Adrenal gland (tissue), 12 donors: Measurements from ENCODE around the gene ELOA. TPM values are rescaled to one million over a fixed set of nuclear protein-coding genes. Genes with fewer than 3 reads are reported as not detected.
"Not testable (repeated sequence)": the region's sequence is repeated elsewhere in the genome, so short reads cannot be mapped to it uniquely, and the experiment has no call there.

Experiments used
- DNase-seq, 7 donors: peaks; one replicate each; pipeline ENCODE4 v3.0.0-alpha.2; 2019 to 2020
- H3K27ac ChIP-seq, 5 donors: fragments of 200-600 bp; sonication (generic) in 4 of 5; 1 replicate in 3 of 5; 2 replicates in 2 of 5; pipeline versions ENCODE4 v1.5.1 to v1.8.0; 2016 to 2020; ENCODE audit warnings: mild to moderate bottlenecking in 1 of 5
- H3K27me3 ChIP-seq: fragments of 200-600 bp; 2 replicates; pipeline ENCODE4 v1.8.0; 2021
- H3K36me3 ChIP-seq, 2 donors: fragments of 200-600 bp; replicated peaks in 1 of 2; 1 replicate in 1 of 2; 2 replicates in 1 of 2; pipeline versions ENCODE4 v1.5.1 to v1.8.0; 2018 to 2022
- H3K4me1 ChIP-seq, 2 donors: fragments of 200-600 bp; replicated peaks in 1 of 2; 1 replicate in 1 of 2; 2 replicates in 1 of 2; pipeline versions ENCODE4 v1.5.1 to v1.8.0; 2018 to 2021
- H3K4me3 ChIP-seq, 4 donors: fragments of 200-600 bp; sonication (generic) in 3 of 4; one replicate each; pipeline ENCODE4 v1.5.1; 2016 to 2018
- H3K9me3 ChIP-seq, 3 donors: fragments of 200-600 bp; sonication (generic) in 1 of 3; replicated peaks in 1 of 3; 1 replicate in 2 of 3; 2 replicates in 1 of 3; pipeline versions ENCODE4 v1.5.1 to v1.8.0; 2016 to 2021
- CTCF ChIP-seq, 6 experiments: fragments of 450-650 bp in 4 of 6; fragments of 200-600 bp in 2 of 6; sonication (generic) in 1 of 6; IDR thresholded peaks; 1 replicate in 5 of 6; 2 replicates in 1 of 6; pipeline versions ENCODE4 v1.5.1 to v1.8.0; 2016 to 2021; ENCODE audit warnings: antibody characterized with exemption in 6 of 6, mild to moderate bottlenecking in 2 of 6, moderate library complexity in 1 of 6
- POLR2A ChIP-seq, 2 donors: fragments of 450-650 bp; IDR thresholded peaks; one replicate each; pipeline ENCODE4 v1.6.1; 2017; ENCODE audit warnings: antibody characterized with exemption in 2 of 2, mild to moderate bottlenecking in 2 of 2, moderate library complexity in 1 of 2
- WGBS, 4 donors: extraction: QIAGEN DNeasy Blood & Tissue Kit in 2 of 4; methylation state at CpG; one replicate each; pipeline versions ENCODE4 v1.1.5 to v1.1.7; 2013 to 2017; 5-methylcytosine and 5-hydroxymethylcytosine counted together
- intact Hi-C, 2 donors: fragments of 100-400 bp; cut with DNase I; formaldehyde crosslinking; loops; one replicate each; pipeline versions ENCODE4 v1.14.1 to v1.15.0; 2022 to 2023
- polyA plus RNA-seq, 3 donors: library from polyadenylated mRNA; stranded (reverse); fragments of 200-250 nt in 2 of 3; fragments of 350-450 nt in 1 of 3; fragmentation: Illumina TruSeq in 1 of 3; extraction: RNeasy Lipid Tissue Mini Kit (QIAGEN cat#74804) in 1 of 3; gene quantifications; one replicate each; pipeline ENCODE4 v1.2.3, GENCODE V29; 2013 to 2014
- total RNA-seq, 9 donors: library from RNA; depleted of rRNA in 4 of 9; stranded (reverse); fragments of >200 nt in 4 of 9; fragments of 120-200 nt in 1 of 9; fragmentation: NEBNext Ultra II Directional in 1 of 9; extraction: Animal tissue kit (Norgen Biotek cat#: 25700) in 1 of 9; gene quantifications; one replicate each; pipeline versions ENCODE4 v1.1.0 to v1.2.4, GENCODE V29; 2013 to 2023
- donor health status: healthy with polysubstance abuse.
- donor health status: Bipolar disorder and iron deficiency.
- donor health status: DM: yes; HTN: yes; CAD: no.
- donor health status: DM: no; HTN: no; CAD: no.
- donor health status: DM: no; HTN: no; CAD: no.
- donor health status: DM: yes; HTN: yes; CAD: no.

Gene ELOA
- total and polyA plus RNA-seq, 12 donors = 11.5 to 44.7 (median 30.9) TPM

GRCh38 chr1:23722652-23723051 is 20.6 kb upstream of the ELOA start:
- intact Hi-C loops = no loop called here
- WGBS, 4 donors = 80 to 87% (median 83%) methylated on average over 3 of the region's 3 CpGs
- DNase-seq = no peak
- no peak for TF ChIP-seq CTCF (IDR thresholded peaks at IDR 0.05)
- no peak for TF ChIP-seq POLR2A (IDR thresholded peaks at IDR 0.05)
- H3K9me3 ChIP-seq = no peaks in the 10 kb centered on the region
- no peaks in the 10 kb centered on the region for H3K27me3 ChIP-seq
- H3K4me3 ChIP-seq = no peak overlapping the region
- no peaks in the 10 kb centered on the region for H3K36me3 ChIP-seq
- H3K4me1 ChIP-seq = peaks cover 1 to 10% of the 10 kb centered on the region in 2 donors
- no peak overlapping the region for H3K27ac ChIP-seq

GRCh38 chr1:23726686-23727085 is 16.6 kb upstream of the ELOA start:
- Histone ChIP-seq H3K36me3 (no peaks in the 10 kb centered on the region), H3K27ac (peak overlapping the region in 1 of 5 donors; percentile 38), H3K9me3 (no peaks in the 10 kb centered on the region), H3K4me1 (peaks cover 4 to 16% of the 10 kb centered on the region in 2 donors), H3K27me3 (no peaks in the 10 kb centered on the region), H3K4me3 (no peak overlapping the region)
- WGBS, 4 donors = 86 to 97% (median 93%) methylated on average over 2 of the region's 2 CpGs
- intact Hi-C loops = no loop called here
- DNase-seq = no peak
- TF ChIP-seq CTCF (IDR thresholded peaks at IDR 0.05) (no peak), POLR2A (IDR thresholded peaks at IDR 0.05) (no peak)

- intact Hi-C loops = no loop called here
- no peaks in the 10 kb centered on the region for H3K36me3 ChIP-seq
- peak in 6 of 7 donors; percentile 54 to 74 (median 64) for DNase-seq
- no peak overlapping the region for H3K4me3 ChIP-seq
- H3K27ac ChIP-seq = peak overlapping the region in 2 of 5 donors; percentile 25 to 38
- WGBS, 4 donors = 67 to 78% (median 76%) methylated on average over 9 of the region's 9 CpGs
- no peak for TF ChIP-seq POLR2A (IDR thresholded peaks at IDR 0.05)
- no peaks in the 10 kb centered on the region for H3K9me3 ChIP-seq
- H3K4me1 ChIP-seq = peaks cover 4 to 16% of the 10 kb centered on the region in 2 donors
- no peaks in the 10 kb centered on the region for H3K27me3 ChIP-seq
Observed at GRCh38 chr1:23727362-23727811, 15.9 kb upstream of the ELOA start.

- TF ChIP-seq POLR2A (IDR thresholded peaks at IDR 0.05) = no peak
- no peak for TF ChIP-seq CTCF (IDR thresholded peaks at IDR 0.05)
- Histone ChIP-seq H3K4me3 (no peak overlapping the region), H3K9me3 (no peaks in the 10 kb centered on the region), H3K4me1 (peaks cover 4 to 8% of the 10 kb centered on the region in 2 donors), H3K36me3 (no peaks in the 10 kb centered on the region), H3K27me3 (no peaks in the 10 kb centered on the region), H3K27ac (no peak overlapping the region)
- no peak for DNase-seq
- intact Hi-C loops = no loop called here
- 90 to 97% (median 96%) methylated on average over 10 of the region's 10 CpGs for WGBS, 4 donors
Observed at GRCh38 chr1:23732363-23733224, 10.7 kb upstream of the ELOA start.

- H3K36me3 ChIP-seq, H3K27me3 ChIP-seq, H3K4me1 ChIP-seq, DNase-seq, H3K4me3 ChIP-seq, H3K9me3 ChIP-seq, H3K27ac ChIP-seq, intact Hi-C loops: not testable (repeated sequence)
- WGBS, 4 donors = 93 to 95% (median 94%) methylated on average over 5 of the region's 5 CpGs
Observed at GRCh38 chr1:23733281-23733680, 10.0 kb upstream of the ELOA start.
